ENCODE data around the gene KCNG2.

Gene KCNG2

GRCh38 chr18:79928563-79928960, 130.8 kb downstream of the KCNG2 start:
- no peak for DNase-seq

GRCh38 chr18:79930020-79930642, 132.4 kb downstream of the KCNG2 start:
- no peak for DNase-seq

- no peak for DNase-seq
These were observed 133.7 kb downstream of the KCNG2 start for GRCh38 chr18:79931475-79931874.

- DNase-seq, result no peak
These were observed 135.2 kb downstream of the KCNG2 start for GRCh38 chr18:79932907-79933306.

GRCh38 chr18:79933765-79934164, 136.0 kb downstream of the KCNG2 start:
- DNase-seq, result no peak

GRCh38 chr18:79934311-79935097, 136.8 kb downstream of the KCNG2 start:
- no peak for DNase-seq

GRCh38 chr18:79935098-79935480, 137.4 kb downstream of the KCNG2 start:
- no peak for DNase-seq

GRCh38 chr18:79935499-79935898, 137.8 kb downstream of the KCNG2 start:
- DNase-seq, result no peak

GRCh38 chr18:79935925-79936324, 138.2 kb downstream of the KCNG2 start:
- no peak for DNase-seq

GRCh38 chr18:79936641-79937040, 138.9 kb downstream of the KCNG2 start:
- DNase-seq, result no peak

GRCh38 chr18:79937103-79937860, 139.5 kb downstream of the KCNG2 start:
- no peak for DNase-seq

- DNase-seq, result no peak
These were observed 140.5 kb downstream of the KCNG2 start for GRCh38 chr18:79938196-79938595.

GRCh38 chr18:79939096-79939495, 141.4 kb downstream of the KCNG2 start:
- DNase-seq, result no peak

GRCh38 chr18:79940126-79940813, 142.5 kb downstream of the KCNG2 start:
- no peak for DNase-seq

GRCh38 chr18:79940814-79941472, 143.2 kb downstream of the KCNG2 start:
- DNase-seq, result no peak

GRCh38 chr18:79941473-79942119, 143.9 kb downstream of the KCNG2 start:
- no peak for DNase-seq

- no peak for DNase-seq
These were observed 144.5 kb downstream of the KCNG2 start for GRCh38 chr18:79942211-79942610.

- DNase-seq, result no peak
These were observed 145.3 kb downstream of the KCNG2 start for GRCh38 chr18:79942786-79943607.

GRCh38 chr18:79943608-79944125, 145.9 kb downstream of the KCNG2 start:
- DNase-seq, result no peak

GRCh38 chr18:79944126-79944731, 146.5 kb downstream of the KCNG2 start:
- DNase-seq, result no peak

GRCh38 chr18:79944746-79945117, 147.0 kb downstream of the KCNG2 start:
- no peak for DNase-seq
